GM19193 (cell line): ENCODE data around the gene ARID3B.

ENCODE experiments used
- POLR2A ChIP-seq: IDR thresholded peaks from 4 replicates; pipeline ENCODE4 v1.6.1; 2011; ENCODE audit not compliant: insufficient read depth, insufficient read length; ENCODE audit errors: extremely low read depth

ARID3B gene

GRCh38 chr15:74540761-74541493 lies at the start of gene ARID3B:
TSS of gene ARID3B (plus strand) at chr15:74541220. CDS start at chr15:74543937, 2,717 bp downstream.
- TF ChIP-seq POLR2A: peak; percentile 91

GRCh38 chr15:74496648-74497047 lies 44.4 kb upstream of the ARID3B start:
- TF ChIP-seq POLR2A: no peak

GRCh38 chr15:74497584-74497983 lies 43.4 kb upstream of the ARID3B start:
- no peak for TF ChIP-seq POLR2A

- TF ChIP-seq POLR2A: no peak
Observed at GRCh38 chr15:74499366-74499765, 41.7 kb upstream of the ARID3B start.

- no peak for TF ChIP-seq POLR2A
Observed at GRCh38 chr15:74500401-74500800, 40.6 kb upstream of the ARID3B start.

GRCh38 chr15:74502301-74502700 lies 38.7 kb upstream of the ARID3B start:
- TF ChIP-seq POLR2A: no peak

GRCh38 chr15:74504418-74504817 lies 36.6 kb upstream of the ARID3B start:
- TF ChIP-seq POLR2A: no peak

- no peak for TF ChIP-seq POLR2A
Observed at GRCh38 chr15:74504836-74505235, 36.2 kb upstream of the ARID3B start.

GRCh38 chr15:74505837-74506514 lies 35.0 kb upstream of the ARID3B start:
- TF ChIP-seq POLR2A: no peak

- no peak for TF ChIP-seq POLR2A
Observed at GRCh38 chr15:74506515-74506840, 34.5 kb upstream of the ARID3B start.

GRCh38 chr15:74511583-74511982 lies 29.4 kb upstream of the ARID3B start:
- TF ChIP-seq POLR2A: no peak

- no peak for TF ChIP-seq POLR2A
Observed at GRCh38 chr15:74517096-74517495, 23.9 kb upstream of the ARID3B start.

- no peak for TF ChIP-seq POLR2A
Observed at GRCh38 chr15:74519311-74519710, 21.7 kb upstream of the ARID3B start.

- no peak for TF ChIP-seq POLR2A
Observed at GRCh38 chr15:74520407-74520806, 20.6 kb upstream of the ARID3B start.

GRCh38 chr15:74523982-74524381 lies 17.0 kb upstream of the ARID3B start:
- no peak for TF ChIP-seq POLR2A

GRCh38 chr15:74525309-74525708 lies 15.7 kb upstream of the ARID3B start:
- TF ChIP-seq POLR2A: no peak
